Transverse colon (tissue), 4 donors: ENCODE measurements around the gene PRDX3.

ENCODE experiments used
- EP300 ChIP-seq: sonication (generic); formaldehyde crosslinking; IDR thresholded peaks from one replicate; pipeline ENCODE4 v1.6.1; 2017; ENCODE audit warnings: antibody characterized with exemption, low read depth
- POLR2A ChIP-seq: fragments of 450-650 bp; IDR thresholded peaks from one replicate; pipeline ENCODE4 v1.6.1; 2016; ENCODE audit warnings: antibody characterized with exemption, mild to moderate bottlenecking, moderate library complexity
- POLR2AphosphoS5 ChIP-seq, 3 donors: sonication (generic); formaldehyde crosslinking; IDR thresholded peaks; one replicate each; pipeline ENCODE4 v1.6.1; 2016; ENCODE audit warnings: antibody characterized with exemption in 3 of 3
- TF ChIP-seq, protein P1 (sequence below), 5 experiments: fragments of 200-600 bp in 3 of 5; fragments of 450-650 bp in 2 of 5; sonication (generic) in 3 of 5; IDR thresholded peaks; 1 replicate in 2 of 5; 2 replicates in 3 of 5; pipeline ENCODE4 v1.5.1; 2016 to 2017; ENCODE audit warnings: antibody characterized with exemption in 5 of 5, inconsistent platforms in 3 of 5, mild to moderate bottlenecking in 2 of 5, moderate library complexity in 1 of 5

DNA sequence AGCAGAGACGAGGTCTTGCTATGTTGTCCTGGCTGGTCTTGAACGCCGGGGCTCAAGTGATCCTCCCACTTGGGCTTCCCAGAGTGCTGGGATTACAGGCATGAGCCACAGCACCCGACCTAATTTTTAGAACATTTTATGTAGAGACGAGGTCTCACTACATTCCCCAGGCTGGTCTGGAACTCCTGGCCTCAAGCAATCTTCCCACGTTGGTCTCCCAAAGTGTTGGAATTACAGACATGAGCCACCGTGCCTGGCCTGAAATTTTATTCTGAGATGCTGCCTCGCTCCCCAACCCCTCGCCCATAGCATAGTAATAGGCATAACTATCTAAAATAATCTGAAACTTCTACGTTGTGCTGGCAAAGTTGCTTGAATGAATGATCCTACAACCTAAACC lies 35.0 kb downstream of the PRDX3 start:
- no peak for TF ChIP-seq POLR2A
- no peak for TF ChIP-seq POLR2AphosphoS5 (IDR thresholded peaks at IDR 0.05)
- TF ChIP-seq, protein P1, sequence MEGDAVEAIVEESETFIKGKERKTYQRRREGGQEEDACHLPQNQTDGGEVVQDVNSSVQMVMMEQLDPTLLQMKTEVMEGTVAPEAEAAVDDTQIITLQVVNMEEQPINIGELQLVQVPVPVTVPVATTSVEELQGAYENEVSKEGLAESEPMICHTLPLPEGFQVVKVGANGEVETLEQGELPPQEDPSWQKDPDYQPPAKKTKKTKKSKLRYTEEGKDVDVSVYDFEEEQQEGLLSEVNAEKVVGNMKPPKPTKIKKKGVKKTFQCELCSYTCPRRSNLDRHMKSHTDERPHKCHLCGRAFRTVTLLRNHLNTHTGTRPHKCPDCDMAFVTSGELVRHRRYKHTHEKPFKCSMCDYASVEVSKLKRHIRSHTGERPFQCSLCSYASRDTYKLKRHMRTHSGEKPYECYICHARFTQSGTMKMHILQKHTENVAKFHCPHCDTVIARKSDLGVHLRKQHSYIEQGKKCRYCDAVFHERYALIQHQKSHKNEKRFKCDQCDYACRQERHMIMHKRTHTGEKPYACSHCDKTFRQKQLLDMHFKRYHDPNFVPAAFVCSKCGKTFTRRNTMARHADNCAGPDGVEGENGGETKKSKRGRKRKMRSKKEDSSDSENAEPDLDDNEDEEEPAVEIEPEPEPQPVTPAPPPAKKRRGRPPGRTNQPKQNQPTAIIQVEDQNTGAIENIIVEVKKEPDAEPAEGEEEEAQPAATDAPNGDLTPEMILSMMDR (IDR thresholded peaks at IDR 0.05) = no peak
- no peak for TF ChIP-seq EP300
